D721Med (cell line): ENCODE results near the gene FOXS1.

ENCODE experiments used
- DNase-seq: peaks from one replicate; pipeline ENCODE4 v3.0.0; 2011; ENCODE audit warnings: low spot score; ENCODE audit not compliant: insufficient read length
- FAIRE-seq: peaks from 2 replicates; lab custom pipeline; 2011; peaks lifted over from hg19 to GRCh38; lab: Jason Lieb, UNC
- CTCF ChIP-seq: IDR thresholded peaks from 2 replicates; pipeline ENCODE4 v1.5.1; 2012; ENCODE audit warnings: mild to moderate bottlenecking, control low read depth; ENCODE audit not compliant: insufficient read depth; ENCODE audit errors: missing control alignments

FOXS1 gene

DNA sequence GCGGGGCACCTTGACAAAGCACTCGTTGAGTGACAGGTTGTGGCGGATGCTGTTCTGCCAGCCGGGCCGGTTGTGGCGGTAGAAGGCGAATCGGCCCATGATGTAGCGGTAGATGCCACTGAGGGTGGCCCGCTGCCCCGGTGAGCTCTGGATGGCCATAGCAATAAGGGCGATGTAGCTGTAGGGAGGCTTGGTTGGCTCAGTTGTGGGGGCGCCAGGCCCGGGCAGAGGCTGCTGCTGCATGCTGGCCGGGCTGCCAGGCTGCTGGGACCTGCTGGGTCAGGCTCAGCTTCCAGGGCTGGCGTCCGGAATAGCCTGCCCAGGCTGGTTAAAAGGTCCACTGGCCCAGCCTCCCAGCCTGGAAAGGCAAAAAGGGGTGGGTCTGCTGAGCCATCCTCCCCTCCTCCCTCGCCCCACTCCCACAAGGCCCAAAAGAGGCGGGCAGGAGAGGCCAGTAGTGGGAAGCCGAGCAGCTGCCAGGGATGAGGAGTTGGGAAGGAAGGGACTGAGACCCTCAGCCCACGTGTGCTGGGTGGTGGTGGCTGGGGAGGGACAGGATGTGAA is at the start of gene FOXS1:
Gene FOXS1, minus strand, starts transcription at position 305 of the 564 bp plus-strand sequence. Its CDS starts 62 bp downstream, at position 243.
- TF ChIP-seq CTCF, result no peak
- DNase-seq, result no peak
- no peak for FAIRE-seq

DNA sequence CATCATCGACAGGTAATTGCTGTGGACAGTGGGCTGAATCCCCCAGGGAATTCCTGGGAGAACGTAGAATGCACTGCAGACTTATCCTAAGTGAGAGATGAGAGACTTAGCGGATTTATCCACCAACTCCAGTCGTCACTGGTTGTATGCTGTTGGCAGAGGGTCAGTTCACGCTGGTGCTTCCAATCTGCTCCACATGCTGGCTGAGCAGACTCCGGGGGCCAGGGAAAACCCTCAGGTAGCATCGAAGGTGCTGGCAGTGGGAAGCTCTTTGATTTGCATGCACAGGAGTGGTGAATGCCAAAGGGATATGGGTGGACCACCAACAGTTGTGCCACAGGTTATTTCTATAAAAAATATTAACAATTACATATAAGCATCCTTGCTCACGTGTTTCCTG is 45.2 kb upstream of the FOXS1 start:
- FAIRE-seq (no peak), DNase-seq (no peak)
- no peak for TF ChIP-seq CTCF

DNA sequence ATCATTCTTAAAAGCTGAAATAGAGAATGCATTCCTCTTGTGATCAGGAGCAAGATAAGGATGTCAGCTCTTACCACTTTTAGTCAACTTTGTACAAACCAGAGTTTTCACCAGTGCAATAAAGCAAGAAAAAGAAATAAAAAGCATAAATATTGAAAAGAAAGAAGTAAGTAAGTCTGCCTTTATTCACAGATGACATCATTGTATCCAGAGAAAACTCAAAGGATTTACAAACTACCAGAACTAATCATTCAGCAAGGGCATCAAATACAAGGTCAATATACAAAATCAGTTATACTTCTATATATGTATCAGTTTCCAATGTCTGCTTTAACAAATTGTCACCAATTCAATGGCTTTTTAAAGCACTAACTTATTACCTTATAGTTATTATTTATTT is 38.4 kb upstream of the FOXS1 start:
- DNase-seq (no peak), FAIRE-seq (no peak)
- TF ChIP-seq CTCF, result no peak

DNA sequence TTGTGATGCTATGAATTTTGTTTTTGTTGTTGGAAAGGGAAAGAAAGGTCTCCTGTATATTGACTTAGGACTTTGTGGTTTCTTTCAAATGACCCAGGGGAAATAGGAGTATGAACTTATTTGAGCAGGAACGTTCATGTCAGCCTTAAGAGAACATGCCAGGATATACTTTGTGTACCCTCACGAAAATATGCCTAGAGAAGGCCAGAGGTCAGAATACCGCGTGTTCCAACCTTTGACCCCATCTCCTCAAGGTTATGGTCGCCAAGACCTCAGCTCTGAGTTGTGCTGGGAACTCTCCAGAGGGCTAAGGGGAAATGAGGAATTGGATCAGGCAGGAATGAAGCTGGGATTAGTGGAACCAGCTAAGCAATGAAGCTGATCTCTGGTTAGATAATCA is 36.5 kb upstream of the FOXS1 start:
- no peak for TF ChIP-seq CTCF
- no peak for DNase-seq
- no peak for FAIRE-seq

- FAIRE-seq (no peak), DNase-seq (peak; percentile 90)
- TF ChIP-seq CTCF, result no peak
These were observed 34.0 kb upstream of the FOXS1 start for GRCh38 chr20:31879143-31879987.

- DNase-seq (no peak), FAIRE-seq (no peak)
- no peak for TF ChIP-seq CTCF
These were observed 32.3 kb upstream of the FOXS1 start for GRCh38 chr20:31877684-31878083.

GRCh38 chr20:31875671-31876070 is 30.3 kb upstream of the FOXS1 start:
- no peak for FAIRE-seq
- TF ChIP-seq CTCF, result no peak
- DNase-seq, result no peak
